ENCODE data around the gene TRDMT1. TPM values are rescaled to one million over a fixed set of nuclear protein-coding genes. Genes with fewer than 3 reads are reported as not detected.
"Not testable (repeated sequence)": the region's sequence is repeated elsewhere in the genome, so short reads cannot be mapped to it uniquely, and the experiment has no call there.

TRDMT1 gene
- total and polyA plus RNA-seq, 7 experiments from 2014 or later, result 9.7 to 30.6 (median 15.2) TPM

DNA sequence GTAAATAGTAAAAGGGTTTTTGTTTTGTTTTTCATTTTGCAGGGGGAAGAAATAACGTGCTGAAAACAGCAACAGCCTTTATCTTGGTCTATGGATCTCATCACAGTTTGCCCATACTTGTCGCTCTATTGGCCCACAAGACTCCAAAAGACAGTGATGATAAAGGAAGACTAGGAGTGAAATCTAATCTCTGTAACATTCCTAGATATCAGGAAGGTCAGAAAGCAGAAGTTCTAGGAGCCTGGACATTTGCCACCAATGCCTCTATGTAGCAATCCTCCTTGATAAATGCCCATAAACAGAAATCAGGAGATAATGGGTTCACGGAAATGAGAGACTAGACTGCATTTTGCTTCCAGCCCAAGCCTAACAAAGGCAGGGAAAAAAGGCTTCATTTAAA, 80.8 kb downstream of the TRDMT1 start:
- no peak overlapping the region for H3K27ac Mint-ChIP-seq
- no peaks in the 10 kb centered on the region for H3K4me1 ChIP-seq (ENCODE audit: control insufficient read depth in 2 of 2, insufficient read depth in 2 of 2, low read length in 2 of 2)
- ChIA-PET CTCF (no interaction called here), POLR2A (no interaction called here)
- no peak for DNase-seq
- no peak overlapping the region for H3K4me3 Mint-ChIP-seq
- peaks cover 0 to 69% (median 51%) of the 10 kb centered on the region in 5 donors for H3K36me3 Mint-ChIP-seq
- peaks cover 0 to 2% (median under 1%) of the 10 kb centered on the region in 7 donors for H3K4me1 Mint-ChIP-seq
- peaks cover 0 to 7% (median 0%) of the 10 kb centered on the region in 3 experiments for H3K36me3 ChIP-seq (ENCODE audit: control insufficient read depth in 2 of 3, insufficient read depth in 3 of 3, low read length in 3 of 3)
- H3K9me3 ChIP-seq (ENCODE audit: control insufficient read depth in 2 of 3, low read length in 3 of 3), result no peaks in the 10 kb centered on the region
- intact Hi-C loops (cut with micrococcal nuclease), result no loop called here
- no peaks in the 10 kb centered on the region for H3K27me3 ChIP-seq (ENCODE audit: control insufficient read depth in 2 of 2, insufficient read depth in 2 of 2, low read length in 2 of 2)
- no peak for ATAC-seq
- H3K4me3 ChIP-seq (ENCODE audit: low read length), result no peak overlapping the region
- no peaks in the 10 kb centered on the region for H3K27me3 Mint-ChIP-seq
- H3K9me3 Mint-ChIP-seq, result no peaks in the 10 kb centered on the region
- no peak overlapping the region for H3K27ac ChIP-seq (ENCODE audit: low read depth, low read length)

GRCh38 chr10:17119845-17120244, 81.6 kb downstream of the TRDMT1 start:
- no peak overlapping the region for H3K4me3 Mint-ChIP-seq

GRCh38 chr10:17116193-17116592, 85.3 kb downstream of the TRDMT1 start:
- Mint-ChIP-seq H3K4me3 (no peak overlapping the region), H3K9me3 (peaks cover 0 to 2% (median 0%) of the 10 kb centered on the region in 11 donors), H3K4me1 (peaks cover 0 to 9% (median 7%) of the 10 kb centered on the region in 7 donors), H3K36me3 (peaks cover 0 to 63% (median 45%) of the 10 kb centered on the region in 5 donors), H3K27ac (peak overlapping the region in 1 of 9 donors; percentile 23), H3K27me3 (no peaks in the 10 kb centered on the region)
- ChIA-PET POLR2A (no interaction called here), CTCF (no interaction called here)
- DNase-seq (no peak), ATAC-seq (no peak)
- Histone ChIP-seq H3K4me3 (ENCODE audit: low read length) (no peak overlapping the region), H3K27me3 (ENCODE audit: control insufficient read depth in 2 of 2, insufficient read depth in 2 of 2, low read length in 2 of 2) (no peaks in the 10 kb centered on the region), H3K4me1 (ENCODE audit: control insufficient read depth in 2 of 2, insufficient read depth in 2 of 2, low read length in 2 of 2) (no peaks in the 10 kb centered on the region), H3K9me3 (ENCODE audit: control insufficient read depth in 2 of 3, low read length in 3 of 3) (no peaks in the 10 kb centered on the region), H3K36me3 (ENCODE audit: control insufficient read depth in 2 of 3, insufficient read depth in 3 of 3, low read length in 3 of 3) (peaks cover 0 to 11% (median 0%) of the 10 kb centered on the region in 3 experiments), H3K27ac (ENCODE audit: low read depth, low read length) (no peak overlapping the region)
- intact Hi-C loops (cut with micrococcal nuclease), result no loop called here

More at GRCh38 chr10:17119845-17120244, 81.6 kb downstream of the TRDMT1 start:
- Mint-ChIP-seq H3K4me1 (peaks cover 0 to 9% (median 7%) of the 10 kb centered on the region in 7 donors), H3K36me3 (peaks cover 0 to 69% (median 55%) of the 10 kb centered on the region in 5 donors), H3K27ac (no peak overlapping the region), H3K27me3 (no peaks in the 10 kb centered on the region), H3K9me3 (no peaks in the 10 kb centered on the region)
- no peak for ATAC-seq
- no peak overlapping the region for H3K4me3 ChIP-seq (ENCODE audit: low read length)
- H3K27me3 ChIP-seq (ENCODE audit: control insufficient read depth in 2 of 2, insufficient read depth in 2 of 2, low read length in 2 of 2), result no peaks in the 10 kb centered on the region
- intact Hi-C loops (cut with micrococcal nuclease), result no loop called here
- H3K4me1 ChIP-seq (ENCODE audit: control insufficient read depth in 2 of 2, insufficient read depth in 2 of 2, low read length in 2 of 2), result no peaks in the 10 kb centered on the region
- no peaks in the 10 kb centered on the region for H3K9me3 ChIP-seq (ENCODE audit: control insufficient read depth in 2 of 3, low read length in 3 of 3)
- ChIA-PET CTCF (no interaction called here), POLR2A (no interaction called here)
- H3K36me3 ChIP-seq (ENCODE audit: control insufficient read depth in 2 of 3, insufficient read depth in 3 of 3, low read length in 3 of 3), result peaks cover 0 to 7% (median 0%) of the 10 kb centered on the region in 3 experiments
- no peak overlapping the region for H3K27ac ChIP-seq (ENCODE audit: low read depth, low read length)
- DNase-seq, result no peak

- POLR2A ChIA-PET, result no interaction called here
- intact Hi-C loops (cut with micrococcal nuclease), result no loop called here
- H3K27ac Mint-ChIP-seq, result no peak overlapping the region
- no peak overlapping the region for H3K27ac ChIP-seq (ENCODE audit: low read depth, low read length)
- no peaks in the 10 kb centered on the region for H3K27me3 ChIP-seq (ENCODE audit: control insufficient read depth in 2 of 2, insufficient read depth in 2 of 2, low read length in 2 of 2)
- no peak overlapping the region for H3K4me3 ChIP-seq (ENCODE audit: low read length)
- no peak overlapping the region for H3K4me3 Mint-ChIP-seq
- CTCF ChIA-PET, result no interaction called here
- peaks cover 0 to 2% (median 0%) of the 10 kb centered on the region in 11 donors for H3K9me3 Mint-ChIP-seq
- ATAC-seq, result no peak
- H3K36me3 ChIP-seq (ENCODE audit: control insufficient read depth in 2 of 3, insufficient read depth in 3 of 3, low read length in 3 of 3), result peaks cover 0 to 11% (median 0%) of the 10 kb centered on the region in 3 experiments
- no peak for DNase-seq
- no peaks in the 10 kb centered on the region for H3K9me3 ChIP-seq (ENCODE audit: control insufficient read depth in 2 of 3, low read length in 3 of 3)
- H3K4me1 ChIP-seq (ENCODE audit: control insufficient read depth in 2 of 2, insufficient read depth in 2 of 2, low read length in 2 of 2), result no peaks in the 10 kb centered on the region
- no peaks in the 10 kb centered on the region for H3K27me3 Mint-ChIP-seq
- peaks cover 0 to 9% (median 7%) of the 10 kb centered on the region in 7 donors for H3K4me1 Mint-ChIP-seq
- peaks cover 0 to 62% (median 40%) of the 10 kb centered on the region in 5 donors for H3K36me3 Mint-ChIP-seq
These were observed 85.8 kb downstream of the TRDMT1 start for GRCh38 chr10:17115683-17116082.

- H3K27ac ChIP-seq (ENCODE audit: low read depth, low read length); H3K27me3 ChIP-seq (ENCODE audit: control insufficient read depth in 2 of 2, insufficient read depth in 2 of 2, low read length in 2 of 2); DNase-seq; H3K4me3 ChIP-seq (ENCODE audit: low read length); H3K27me3 Mint-ChIP-seq; CTCF ChIA-PET; H3K9me3 ChIP-seq (ENCODE audit: control insufficient read depth in 2 of 3, low read length in 3 of 3); intact Hi-C loops (cut with micrococcal nuclease); ATAC-seq; H3K4me1 ChIP-seq (ENCODE audit: control insufficient read depth in 2 of 2, insufficient read depth in 2 of 2, low read length in 2 of 2); H3K4me1 Mint-ChIP-seq; H3K9me3 Mint-ChIP-seq; POLR2A ChIA-PET; H3K4me3 Mint-ChIP-seq: not testable (repeated sequence)
- Mint-ChIP-seq H3K36me3 (peaks cover 0 to 56% (median 33%) of the 10 kb centered on the region in 5 donors), H3K27ac (peak overlapping the region in 2 of 9 donors; percentile 41 to 48)
- peaks cover 0 to 11% (median 0%) of the 10 kb centered on the region in 3 experiments for H3K36me3 ChIP-seq (ENCODE audit: control insufficient read depth in 2 of 3, insufficient read depth in 3 of 3, low read length in 3 of 3)
These were observed 86.5 kb downstream of the TRDMT1 start for GRCh38 chr10:17114878-17115444.

GRCh38 chr10:17113889-17114540, 87.5 kb downstream of the TRDMT1 start:
- intact Hi-C loops (cut with micrococcal nuclease), result no loop called here
- peaks cover 5 to 54% (median 31%) of the 10 kb centered on the region in 5 donors for H3K36me3 Mint-ChIP-seq
- peaks cover 0 to 11% (median 2%) of the 10 kb centered on the region in 3 experiments for H3K36me3 ChIP-seq (ENCODE audit: control insufficient read depth in 2 of 3, insufficient read depth in 3 of 3, low read length in 3 of 3)
- no peak overlapping the region for H3K4me3 ChIP-seq (ENCODE audit: low read length)
- ChIA-PET POLR2A (no interaction called here), CTCF (no interaction called here)
- peaks cover 0 to 9% (median 8%) of the 10 kb centered on the region in 7 donors for H3K4me1 Mint-ChIP-seq
- ATAC-seq (no peak), DNase-seq (no peak)
- no peaks in the 10 kb centered on the region for H3K9me3 ChIP-seq (ENCODE audit: control insufficient read depth in 2 of 3, low read length in 3 of 3)
- H3K9me3 Mint-ChIP-seq, result peaks cover 0 to 2% (median 0%) of the 10 kb centered on the region in 11 donors
- no peak overlapping the region for H3K4me3 Mint-ChIP-seq
- no peak overlapping the region for H3K27ac ChIP-seq (ENCODE audit: low read depth, low read length)
- no peaks in the 10 kb centered on the region for H3K27me3 Mint-ChIP-seq
- H3K4me1 ChIP-seq (ENCODE audit: control insufficient read depth in 2 of 2, insufficient read depth in 2 of 2, low read length in 2 of 2), result no peaks in the 10 kb centered on the region
- peak overlapping the region in 2 of 9 donors; percentile 22 to 32 for H3K27ac Mint-ChIP-seq
- H3K27me3 ChIP-seq (ENCODE audit: control insufficient read depth in 2 of 2, insufficient read depth in 2 of 2, low read length in 2 of 2), result no peaks in the 10 kb centered on the region

DNA sequence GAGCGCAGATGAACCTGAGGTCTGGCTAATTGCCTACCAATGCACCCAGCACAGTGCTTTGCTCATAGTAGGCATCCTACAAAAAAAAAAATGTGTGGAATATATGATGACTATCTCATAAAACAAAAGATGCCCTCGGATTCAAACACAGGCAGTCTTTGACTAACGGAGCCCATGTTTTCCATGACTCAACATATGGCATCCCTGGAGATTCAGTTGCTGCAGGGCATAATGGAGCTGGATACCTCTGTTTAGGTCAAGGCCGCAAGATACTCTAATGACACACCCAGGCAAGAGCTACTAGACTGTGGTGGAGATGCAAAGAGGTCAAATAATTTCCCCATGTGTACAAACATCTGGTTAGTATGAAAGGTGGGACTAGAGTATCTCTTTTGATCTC, 88.1 kb downstream of the TRDMT1 start:
- H3K4me3 Mint-ChIP-seq, result no peak overlapping the region
- H3K27me3 Mint-ChIP-seq, result no peaks in the 10 kb centered on the region
- Histone ChIP-seq H3K27ac (ENCODE audit: low read depth, low read length) (no peak overlapping the region), H3K9me3 (ENCODE audit: control insufficient read depth in 2 of 3, low read length in 3 of 3) (no peaks in the 10 kb centered on the region), H3K27me3 (ENCODE audit: control insufficient read depth in 2 of 2, insufficient read depth in 2 of 2, low read length in 2 of 2) (no peaks in the 10 kb centered on the region), H3K4me1 (ENCODE audit: control insufficient read depth in 2 of 2, insufficient read depth in 2 of 2, low read length in 2 of 2) (no peaks in the 10 kb centered on the region), H3K4me3 (ENCODE audit: low read length) (no peak overlapping the region), H3K36me3 (ENCODE audit: control insufficient read depth in 2 of 3, insufficient read depth in 3 of 3, low read length in 3 of 3) (peaks cover 0 to 11% (median 4%) of the 10 kb centered on the region in 3 experiments)
- peaks cover 6 to 52% (median 31%) of the 10 kb centered on the region in 5 donors for H3K36me3 Mint-ChIP-seq
- intact Hi-C loops (cut with micrococcal nuclease), result no loop called here
- H3K9me3 Mint-ChIP-seq, result peaks cover 0 to 2% (median 0%) of the 10 kb centered on the region in 11 donors
- no peak overlapping the region for H3K27ac Mint-ChIP-seq
- ChIA-PET CTCF (no interaction called here), POLR2A (no interaction called here)
- H3K4me1 Mint-ChIP-seq, result peaks cover 0 to 9% (median 8%) of the 10 kb centered on the region in 7 donors
- DNase-seq (no peak), ATAC-seq (no peak)
